Thymus (tissue), 11 donors: ENCODE measurements around the gene STK10. TPM values are rescaled to one million over a fixed set of nuclear protein-coding genes. Genes with fewer than 3 reads are reported as not detected.

Experiments used
- DNase-seq, 9 donors: peaks; one replicate each; pipeline ENCODE4 v3.0.0-alpha.2; 2013; ENCODE audit warnings: low spot score in 9 of 9, low read depth in 6 of 9, missing footprints in 1 of 9
- H3K27ac ChIP-seq, 2 donors: one replicate each; pipeline ENCODE4 v1.5.1; 2013; ENCODE audit warnings: control low read depth in 1 of 2, low read depth in 1 of 2, low read length in 1 of 2, mild to moderate bottlenecking in 1 of 2, moderate library complexity in 1 of 2
- H3K27me3 ChIP-seq, 2 donors: one replicate each; pipeline ENCODE4 v1.5.1; 2013; ENCODE audit warnings: low read length in 1 of 2; ENCODE audit not compliant: control insufficient read depth in 2 of 2, insufficient read depth in 1 of 2
- H3K36me3 ChIP-seq, 2 donors: one replicate each; pipeline ENCODE4 v1.5.1; 2013; ENCODE audit warnings: low read length in 1 of 2, mild to moderate bottlenecking in 1 of 2, moderate library complexity in 1 of 2; ENCODE audit not compliant: control insufficient read depth in 2 of 2, insufficient read depth in 2 of 2
- H3K4me1 ChIP-seq, 2 donors: one replicate each; pipeline ENCODE4 v1.5.1; 2013; ENCODE audit warnings: low read length in 2 of 2; ENCODE audit not compliant: control insufficient read depth in 2 of 2, insufficient read depth in 2 of 2
- H3K4me3 ChIP-seq, 2 donors: one replicate each; pipeline ENCODE4 v1.5.1; 2013; ENCODE audit warnings: low read length in 2 of 2, control low read depth in 1 of 2, mild to moderate bottlenecking in 1 of 2
- H3K9me3 ChIP-seq, 2 donors: one replicate each; pipeline ENCODE4 v1.5.1; 2013; ENCODE audit warnings: low read length in 1 of 2, mild to moderate bottlenecking in 1 of 2; ENCODE audit not compliant: control insufficient read depth in 2 of 2, insufficient read depth in 1 of 2
- WGBS: extraction: QIAGEN DNeasy Blood & Tissue Kit; methylation state at CpG from one replicate; pipeline ENCODE4 v1.1.7; 2013; 5-methylcytosine and 5-hydroxymethylcytosine counted together
- polyA plus RNA-seq: library from polyadenylated mRNA; stranded (reverse); fragments of 200-250 nt; gene quantifications from one replicate; pipeline ENCODE4 v1.2.3, GENCODE V29; 2013
- total RNA-seq: library from RNA; stranded (reverse); fragments of 120-200 nt; gene quantifications from one replicate; pipeline ENCODE4 v1.2.4, GENCODE V29; 2013
- donor health status: healthy.

The STK10 gene
- total and polyA plus RNA-seq, 2 donors: 22.0 to 44.9 TPM

DNA sequence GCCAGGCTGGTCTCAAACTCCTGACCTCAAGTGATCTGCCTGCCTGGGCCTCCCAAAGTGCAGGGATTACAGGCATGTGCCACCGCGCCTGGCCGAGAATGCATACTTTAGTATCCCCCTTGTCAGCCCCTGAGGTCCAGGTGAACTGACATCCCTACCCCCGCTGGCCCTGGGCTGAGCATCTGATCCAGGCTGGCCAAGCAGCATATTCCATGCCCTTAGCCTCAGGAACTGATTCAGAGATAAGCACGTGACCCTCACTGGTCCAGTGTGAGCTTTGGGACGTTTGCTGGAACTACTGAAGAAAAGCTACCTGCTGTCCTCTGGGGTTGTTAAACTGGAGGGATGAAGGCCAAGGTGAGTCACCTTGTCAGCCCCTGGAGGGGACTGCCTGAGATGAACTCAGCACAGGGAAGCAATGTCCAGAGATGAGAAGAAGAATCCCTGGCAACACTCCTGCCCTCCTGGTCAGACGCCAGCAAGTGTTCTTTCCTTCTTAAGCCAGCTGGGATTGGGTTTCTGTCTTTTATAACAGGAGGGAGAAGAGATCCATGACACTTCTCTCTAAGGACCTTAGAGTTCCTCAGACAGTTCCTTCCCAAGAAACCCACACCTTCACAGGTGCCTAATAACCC lies 122.5 kb downstream of the STK10 start:
- peaks cover 18 to 34% of the 10 kb centered on the region in 2 donors for H3K4me1 ChIP-seq
- 96% methylated on average over 7 of the region's 7 CpGs for WGBS
- no peak overlapping the region for H3K4me3 ChIP-seq
- H3K27ac ChIP-seq: peak overlapping the region; percentile 31 to 56
- peaks cover 25 to 37% of the 10 kb centered on the region in 2 donors for H3K36me3 ChIP-seq
- no peaks in the 10 kb centered on the region for H3K27me3 ChIP-seq
- DNase-seq: no peak
- peaks cover 0 to 3% of the 10 kb centered on the region in 2 donors for H3K9me3 ChIP-seq

DNA sequence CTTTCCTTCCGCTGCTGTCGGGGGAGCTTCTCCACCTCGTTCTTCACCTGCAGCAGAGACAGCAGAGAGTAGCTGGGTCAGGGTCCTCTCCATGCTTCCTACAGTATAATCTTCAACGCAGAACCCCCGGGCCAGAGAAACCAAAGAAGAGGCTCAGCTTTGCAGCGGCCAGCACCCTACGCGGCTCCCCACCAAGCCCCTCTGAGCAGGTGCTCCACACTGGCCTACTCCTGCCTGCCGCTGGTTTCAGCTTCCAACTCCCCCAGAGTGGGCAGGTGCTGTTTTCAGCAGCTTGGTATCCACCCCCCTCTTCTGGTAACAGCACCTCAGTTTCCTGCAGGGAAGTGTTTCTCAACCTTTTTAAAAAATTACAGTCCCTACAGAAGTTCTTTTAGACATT lies 123.3 kb downstream of the STK10 start:
- H3K27ac ChIP-seq: no peak overlapping the region
- H3K27me3 ChIP-seq: no peaks in the 10 kb centered on the region
- H3K4me3 ChIP-seq: no peak overlapping the region
- peaks cover 32 to 44% of the 10 kb centered on the region in 2 donors for H3K36me3 ChIP-seq
- no peak for DNase-seq
- peaks cover 18 to 34% of the 10 kb centered on the region in 2 donors for H3K4me1 ChIP-seq
- H3K9me3 ChIP-seq: peaks cover 0 to 3% of the 10 kb centered on the region in 2 donors
- 84% methylated on average over 9 of the region's 9 CpGs for WGBS

DNA sequence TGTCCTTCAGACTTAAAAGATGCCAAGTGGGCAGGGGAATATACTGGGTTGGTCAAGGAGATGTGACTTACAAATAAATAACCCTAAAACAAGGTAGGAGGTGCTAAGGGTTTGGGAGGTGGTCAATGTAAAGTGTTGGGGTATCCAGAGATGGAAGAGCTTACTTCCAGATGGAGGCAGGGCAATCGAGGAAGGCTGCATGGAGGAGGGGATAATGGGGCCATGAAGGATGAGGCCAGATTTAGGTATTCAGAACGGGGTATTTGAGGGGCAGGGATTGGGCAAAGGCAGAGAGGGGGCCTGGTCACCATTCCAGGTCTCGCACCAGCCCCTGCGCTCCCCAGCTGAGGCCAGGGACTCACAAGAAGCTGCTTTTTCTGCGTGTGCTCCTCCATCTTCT lies 123.7 kb downstream of the STK10 start:
- H3K36me3 ChIP-seq: peaks cover 35 to 46% of the 10 kb centered on the region in 2 donors
- no peak for DNase-seq
- peaks cover 0 to 3% of the 10 kb centered on the region in 2 donors for H3K9me3 ChIP-seq
- peaks cover 18 to 34% of the 10 kb centered on the region in 2 donors for H3K4me1 ChIP-seq
- H3K27me3 ChIP-seq: no peaks in the 10 kb centered on the region
- no peak overlapping the region for H3K4me3 ChIP-seq
- no peak overlapping the region for H3K27ac ChIP-seq
- WGBS: 99% methylated on average over 5 of the region's 5 CpGs

DNA sequence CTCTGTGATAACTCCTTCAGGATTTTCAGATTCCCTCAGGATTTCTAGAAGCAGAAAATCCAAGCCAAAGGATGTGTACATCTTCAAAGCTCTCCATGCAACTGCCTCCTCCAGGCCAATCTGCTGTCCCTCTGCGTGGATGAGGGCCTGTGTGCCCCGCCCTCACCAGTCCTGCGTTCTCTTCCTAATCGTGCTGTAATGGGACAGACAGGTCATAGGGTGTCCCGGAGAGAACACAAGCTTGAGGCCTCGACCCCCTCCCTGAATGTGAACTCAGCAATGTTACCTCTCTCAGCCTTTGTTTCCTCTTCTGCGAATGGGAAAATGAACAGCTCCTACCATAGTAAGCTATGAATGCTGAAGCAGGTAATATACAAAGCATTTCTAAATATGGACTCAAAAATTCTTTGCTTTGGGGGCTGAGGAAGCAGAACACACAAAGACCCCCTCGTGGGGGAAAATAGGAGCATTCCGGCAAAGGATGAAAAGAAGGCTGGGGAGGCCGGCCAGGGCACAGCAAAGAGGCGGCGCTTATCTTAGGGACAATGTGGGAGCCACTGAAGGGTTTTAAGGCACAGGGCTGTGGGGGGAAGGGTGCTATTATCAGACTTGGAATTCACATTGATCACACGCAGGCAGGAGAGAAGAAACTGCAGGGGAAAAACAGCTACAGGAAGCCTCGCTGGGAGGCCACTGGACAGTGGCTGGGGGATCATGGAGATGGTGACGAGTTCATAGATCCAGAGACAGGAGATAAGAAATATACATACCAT lies 124.4 kb downstream of the STK10 start:
- H3K27me3 ChIP-seq: no peaks in the 10 kb centered on the region
- H3K36me3 ChIP-seq: peaks cover 35 to 47% of the 10 kb centered on the region in 2 donors
- WGBS: 98% methylated on average over 15 of the region's 15 CpGs
- no peak overlapping the region for H3K27ac ChIP-seq
- H3K4me3 ChIP-seq: no peak overlapping the region
- no peak for DNase-seq
- peaks cover 18 to 34% of the 10 kb centered on the region in 2 donors for H3K4me1 ChIP-seq
- H3K9me3 ChIP-seq: peaks cover 0 to 2% of the 10 kb centered on the region in 2 donors

DNA sequence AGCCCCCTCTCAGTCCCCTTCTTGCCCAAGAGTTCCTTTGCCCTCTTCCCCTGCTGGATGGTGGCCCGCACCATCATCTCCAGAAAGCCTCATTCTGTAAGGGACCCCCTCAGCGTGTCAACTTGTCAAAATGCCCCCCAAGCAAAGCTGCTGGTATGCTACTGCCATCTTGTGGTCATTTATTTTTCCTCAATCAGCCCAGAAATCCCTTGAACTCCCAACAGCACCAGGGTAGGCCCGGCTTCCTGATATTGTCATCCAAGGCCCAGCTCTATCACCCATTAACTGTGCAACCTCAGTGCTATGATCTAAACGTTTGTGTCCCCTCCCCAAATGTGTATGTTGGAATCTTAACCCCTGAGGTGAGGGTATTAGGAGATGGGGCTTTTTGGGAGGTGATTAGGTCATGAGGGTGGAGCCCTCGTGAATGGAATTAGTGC lies 128.3 kb downstream of the STK10 start:
- peaks cover 57 to 63% of the 10 kb centered on the region in 2 donors for H3K36me3 ChIP-seq
- H3K27ac ChIP-seq: no peak overlapping the region
- H3K27me3 ChIP-seq: no peaks in the 10 kb centered on the region
- H3K9me3 ChIP-seq: no peaks in the 10 kb centered on the region
- DNase-seq: peak in 1 of 9 donors; percentile 22
- no peak overlapping the region for H3K4me3 ChIP-seq
- peaks cover 0 to 5% of the 10 kb centered on the region in 2 donors for H3K4me1 ChIP-seq
- 87% methylated on average over 5 of the region's 5 CpGs for WGBS

DNA sequence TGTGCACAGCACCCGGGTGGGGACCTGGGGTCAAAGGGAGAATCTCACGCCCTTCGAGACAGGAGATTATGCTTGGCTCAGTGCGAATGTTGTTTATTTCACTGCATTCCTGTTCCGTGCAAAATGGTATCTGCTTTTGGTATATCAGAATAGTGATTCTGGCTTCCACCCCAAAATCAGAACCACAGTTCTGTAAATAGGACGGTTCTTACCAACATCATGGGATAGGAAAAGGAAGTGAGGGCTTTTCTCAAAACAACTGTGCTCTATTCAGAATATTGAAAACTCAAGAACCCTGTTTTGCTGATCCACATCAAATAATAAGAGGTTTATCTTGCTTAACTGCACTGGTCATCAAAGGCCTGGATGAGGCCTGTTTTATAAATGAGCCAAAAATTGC lies 129.9 kb downstream of the STK10 start:
- WGBS: 98% methylated on average over 6 of the region's 6 CpGs
- no peak for DNase-seq
- Histone ChIP-seq H3K36me3 (peaks cover 56 to 63% of the 10 kb centered on the region in 2 donors), H3K27ac (no peak overlapping the region), H3K27me3 (no peaks in the 10 kb centered on the region), H3K4me1 (no peaks in the 10 kb centered on the region), H3K9me3 (no peaks in the 10 kb centered on the region), H3K4me3 (no peak overlapping the region)

DNA sequence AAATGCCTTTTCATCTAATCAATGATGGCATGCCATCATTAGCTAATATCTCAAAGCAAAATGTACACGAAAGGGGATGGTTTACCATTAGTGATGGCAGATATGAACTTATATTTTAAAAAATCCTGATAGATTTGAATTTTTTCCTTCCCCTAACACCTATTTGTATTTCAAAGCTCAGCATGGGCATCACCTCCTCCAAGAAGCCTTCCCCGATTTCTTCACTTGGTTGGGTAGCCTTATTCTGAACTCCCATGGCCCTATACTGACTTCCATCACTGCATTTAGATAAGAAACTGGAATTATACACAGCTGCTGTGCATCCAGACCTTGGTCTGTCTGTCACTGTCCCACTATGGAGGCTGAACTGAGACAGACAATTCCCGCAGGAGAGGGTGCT lies 132.0 kb downstream of the STK10 start:
- DNase-seq: no peak
- Histone ChIP-seq H3K27me3 (no peaks in the 10 kb centered on the region), H3K4me1 (no peaks in the 10 kb centered on the region), H3K9me3 (no peaks in the 10 kb centered on the region), H3K36me3 (peaks cover 66 to 67% of the 10 kb centered on the region in 2 donors), H3K4me3 (no peak overlapping the region), H3K27ac (no peak overlapping the region)
- WGBS: 98% methylated on average over 3 of the region's 3 CpGs

DNA sequence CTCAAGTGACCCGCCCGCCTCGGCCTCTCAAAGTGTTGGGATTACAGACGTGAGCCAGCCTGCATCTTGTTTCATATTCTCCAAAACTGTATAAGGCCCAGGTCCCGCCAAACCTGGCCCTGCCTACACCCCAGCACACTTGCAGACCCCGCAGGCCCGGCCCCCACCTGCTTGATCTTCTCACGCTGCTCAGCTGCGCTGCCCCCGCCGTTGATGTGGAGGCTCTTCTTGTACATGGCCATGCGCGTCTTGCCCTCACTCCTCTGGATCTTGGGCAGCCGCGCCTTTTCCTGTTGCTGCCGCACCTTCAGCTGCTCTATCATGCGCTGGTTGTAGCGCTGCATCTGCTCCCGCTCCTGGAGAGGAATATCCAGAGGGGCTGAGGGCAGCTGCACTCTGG lies 132.6 kb downstream of the STK10 start:
- no peaks in the 10 kb centered on the region for H3K27me3 ChIP-seq
- H3K4me1 ChIP-seq: no peaks in the 10 kb centered on the region
- no peak overlapping the region for H3K27ac ChIP-seq
- no peaks in the 10 kb centered on the region for H3K9me3 ChIP-seq
- no peak overlapping the region for H3K4me3 ChIP-seq
- H3K36me3 ChIP-seq: peaks cover 64 to 65% of the 10 kb centered on the region in 2 donors
- WGBS: 97% methylated on average over 19 of the region's 19 CpGs
- no peak for DNase-seq

DNA sequence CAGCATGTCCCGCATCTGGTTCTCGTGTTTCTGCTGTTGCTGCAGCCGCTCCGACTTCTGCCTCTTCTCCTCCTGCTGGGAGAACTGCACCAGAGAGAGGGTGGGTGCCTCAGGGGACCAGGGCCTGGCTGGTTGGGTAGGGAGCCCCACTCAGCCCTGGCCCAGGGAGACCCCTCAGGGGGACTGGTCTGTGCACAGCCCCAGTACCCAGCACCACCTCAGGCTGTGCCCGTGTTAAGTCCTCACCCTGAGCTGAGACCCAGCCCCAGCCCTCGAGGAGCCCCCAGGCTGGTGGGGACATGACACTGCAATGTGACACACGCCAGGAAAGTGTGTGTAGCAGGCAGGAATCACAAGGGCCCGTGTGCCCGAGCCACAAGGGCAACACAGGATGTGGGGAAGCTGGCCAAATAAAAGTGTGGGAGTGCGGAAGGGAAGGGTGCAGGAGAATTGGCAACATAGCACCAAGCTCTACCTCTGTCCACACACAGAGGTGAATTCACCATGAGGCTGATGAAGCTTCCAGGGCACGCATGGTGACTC lies 133.3 kb downstream of the STK10 start:
- Histone ChIP-seq H3K4me1 (no peaks in the 10 kb centered on the region), H3K9me3 (no peaks in the 10 kb centered on the region), H3K27ac (no peak overlapping the region), H3K27me3 (no peaks in the 10 kb centered on the region), H3K36me3 (peaks cover 63 to 64% of the 10 kb centered on the region in 2 donors), H3K4me3 (no peak overlapping the region)
- no peak for DNase-seq
- 97% methylated on average over 11 of the region's 11 CpGs for WGBS
